Right atrium auricular region (tissue), 2 donors: Measurements from ENCODE around the gene CACNA2D3. TPM values are rescaled to one million over a fixed set of nuclear protein-coding genes. Genes with fewer than 3 reads are reported as not detected.

ENCODE experiments used
- DNase-seq: peaks from one replicate; pipeline ENCODE4 v3.0.0-alpha.2; 2019; ENCODE audit warnings: low spot score
- H3K27ac ChIP-seq, 2 donors: fragments of 200-600 bp; sonication (generic); 1 replicate in 1 of 2; 2 replicates in 1 of 2; pipeline ENCODE4 v1.5.1; 2016 to 2019
- H3K27me3 ChIP-seq, 2 donors: fragments of 200-600 bp; sonication (generic); one replicate each; pipeline versions ENCODE4 v1.5.1 to v1.6.0; 2017 to 2019
- H3K36me3 ChIP-seq: fragments of 200-600 bp; sonication (generic); one replicate; pipeline ENCODE4 v1.5.1; 2016
- H3K4me1 ChIP-seq, 2 donors: fragments of 200-600 bp; sonication (generic); one replicate each; pipeline versions ENCODE4 v1.5.1 to v1.6.0; 2017 to 2019
- H3K4me3 ChIP-seq, 2 donors: fragments of 200-600 bp; sonication (generic); 1 replicate in 1 of 2; 2 replicates in 1 of 2; pipeline ENCODE4 v1.5.1; 2017 to 2019; ENCODE audit warnings: mild to moderate bottlenecking in 1 of 2, moderate library complexity in 1 of 2
- H3K9me3 ChIP-seq, 2 donors: fragments of 200-600 bp; sonication (generic); one replicate each; pipeline ENCODE4 v1.5.1; 2019
- CTCF ChIP-seq, 2 donors: fragments of 200-600 bp; sonication (generic); IDR thresholded peaks; one replicate each; pipeline ENCODE4 v1.5.1; 2019; ENCODE audit warnings: antibody characterized with exemption in 2 of 2
- total RNA-seq, 2 donors: library from RNA; depleted of rRNA; stranded (reverse); fragments of >200 nt; gene quantifications; one replicate each; pipeline ENCODE4 v1.1.0, GENCODE V29; 2016

CACNA2D3 gene
- total RNA-seq, 2 donors from 2014 or later, result 10.9 to 17.2 TPM

- Histone ChIP-seq H3K36me3 (no peaks in the 10 kb centered on the region), H3K9me3 (no peaks in the 10 kb centered on the region), H3K27me3 (no peaks in the 10 kb centered on the region), H3K4me1 (peaks cover 0 to 13% of the 10 kb centered on the region in 2 donors), H3K27ac (peak overlapping the region; percentile 60 to 79), H3K4me3 (no peak overlapping the region)
- peak; percentile 88 for DNase-seq
- peak; percentile 27 to 55 for TF ChIP-seq CTCF (IDR thresholded peaks at IDR 0.05)
Measured at GRCh38 chr3:54891540-54891897, 769.2 kb downstream of the CACNA2D3 start.

GRCh38 chr3:54892168-54892567 is 769.8 kb downstream of the CACNA2D3 start:
- Histone ChIP-seq H3K9me3 (no peaks in the 10 kb centered on the region), H3K4me3 (no peak overlapping the region), H3K27me3 (no peaks in the 10 kb centered on the region), H3K4me1 (peaks cover 0 to 13% of the 10 kb centered on the region in 2 donors), H3K27ac (peak overlapping the region in 1 of 2 donors; percentile 79), H3K36me3 (no peaks in the 10 kb centered on the region)
- TF ChIP-seq CTCF (IDR thresholded peaks at IDR 0.05), result no peak
- DNase-seq, result no peak

- Histone ChIP-seq H3K9me3 (no peaks in the 10 kb centered on the region), H3K27ac (no peak overlapping the region), H3K36me3 (no peaks in the 10 kb centered on the region), H3K4me1 (peaks cover 0 to 13% of the 10 kb centered on the region in 2 donors), H3K4me3 (no peak overlapping the region), H3K27me3 (no peaks in the 10 kb centered on the region)
- no peak for DNase-seq
- TF ChIP-seq CTCF (IDR thresholded peaks at IDR 0.05), result no peak
Measured at GRCh38 chr3:54895613-54896012, 773.3 kb downstream of the CACNA2D3 start.

- DNase-seq, result no peak
- Histone ChIP-seq H3K27me3 (no peaks in the 10 kb centered on the region), H3K4me1 (peaks cover 0 to 13% of the 10 kb centered on the region in 2 donors), H3K9me3 (no peaks in the 10 kb centered on the region), H3K36me3 (no peaks in the 10 kb centered on the region), H3K27ac (no peak overlapping the region), H3K4me3 (no peak overlapping the region)
- TF ChIP-seq CTCF (IDR thresholded peaks at IDR 0.05), result no peak
Measured at GRCh38 chr3:54897028-54897711, 774.8 kb downstream of the CACNA2D3 start.

- DNase-seq, result no peak
- no peak for TF ChIP-seq CTCF (IDR thresholded peaks at IDR 0.05)
- Histone ChIP-seq H3K4me1 (peaks cover 0 to 9% of the 10 kb centered on the region in 2 donors), H3K4me3 (no peak overlapping the region), H3K27ac (no peak overlapping the region), H3K27me3 (no peaks in the 10 kb centered on the region), H3K36me3 (no peaks in the 10 kb centered on the region), H3K9me3 (no peaks in the 10 kb centered on the region)
Measured at GRCh38 chr3:54899273-54899672, 776.9 kb downstream of the CACNA2D3 start.
